Inferior parietal cortex (tissue), 1 donor: ENCODE data around the gene MYO16.

Experiments used
- DNase-seq: peaks from one replicate; pipeline ENCODE4 v3.0.0-alpha.2; 2016; ENCODE audit errors: extremely low spot score

MYO16 gene

DNA sequence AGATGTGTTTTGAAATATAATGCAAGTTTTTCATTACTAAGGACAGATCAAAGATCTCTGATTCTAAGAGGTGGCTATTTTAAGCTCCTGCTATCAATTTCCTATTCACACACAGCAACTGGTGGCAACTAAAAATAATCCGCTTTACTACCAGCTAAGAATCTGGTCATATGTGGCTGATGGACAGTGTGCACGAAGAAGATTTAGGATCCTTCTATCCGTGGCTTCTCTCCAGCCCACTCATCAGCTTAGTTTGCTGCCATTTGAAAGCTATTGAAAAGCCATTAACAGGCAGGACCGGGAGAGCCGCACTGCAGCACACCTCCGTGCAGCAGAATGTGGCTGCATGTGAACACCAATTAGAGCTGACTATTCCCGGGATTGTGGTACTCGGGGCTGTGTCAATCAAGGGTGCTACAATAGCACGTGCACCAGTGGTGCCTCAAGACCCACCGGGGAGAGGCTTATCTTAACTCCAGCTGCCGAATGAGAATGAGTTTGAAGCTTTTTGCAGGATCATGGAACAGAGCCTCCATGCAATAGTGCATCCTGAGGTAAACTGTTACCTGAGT is at the start of gene MYO16:
Gene MYO16, plus strand, starts transcription at position 431 of the 572 bp plus-strand sequence. CDS start 234 bp downstream, outside the sequence.
- no peak for DNase-seq

DNA sequence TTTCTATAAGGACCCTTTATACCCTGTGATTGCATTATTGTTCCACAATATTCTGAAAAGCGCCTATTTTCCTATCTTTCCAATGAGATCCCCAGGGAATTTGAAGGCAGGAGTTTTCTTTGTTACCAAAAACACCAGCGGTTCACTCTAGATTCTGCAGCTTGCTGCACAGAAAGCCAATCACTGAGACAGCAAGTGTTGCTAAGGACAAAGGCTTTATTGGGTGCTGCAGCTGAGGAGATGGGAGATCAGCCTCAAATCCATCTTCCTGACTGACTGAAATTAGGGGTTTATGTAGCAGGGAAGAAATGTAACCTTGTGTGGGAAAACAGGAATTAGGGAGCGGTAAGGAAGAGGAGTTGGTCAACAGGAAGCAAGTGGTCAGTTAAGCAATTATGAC is 42.6 kb upstream of the MYO16 start:
- DNase-seq = no peak

DNA sequence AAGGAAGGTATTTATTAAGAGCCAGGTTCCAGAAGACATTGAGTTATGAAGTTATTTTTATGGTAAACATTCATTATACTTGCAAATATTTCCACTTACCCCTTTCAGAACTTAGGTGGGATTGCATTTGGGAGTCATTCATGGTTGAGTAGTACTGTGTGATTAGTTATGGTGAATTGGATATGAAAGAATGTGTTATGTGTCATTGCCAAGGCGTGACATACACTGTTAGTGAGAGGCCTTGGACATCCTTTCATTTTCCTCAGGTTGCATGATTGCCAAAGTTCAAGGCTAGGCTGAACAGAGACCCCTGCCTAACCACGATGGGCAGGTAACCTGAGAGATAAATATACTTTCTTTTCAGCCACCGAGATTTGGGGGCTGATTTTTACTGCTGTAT is 40.9 kb upstream of the MYO16 start:
- no peak for DNase-seq

DNA sequence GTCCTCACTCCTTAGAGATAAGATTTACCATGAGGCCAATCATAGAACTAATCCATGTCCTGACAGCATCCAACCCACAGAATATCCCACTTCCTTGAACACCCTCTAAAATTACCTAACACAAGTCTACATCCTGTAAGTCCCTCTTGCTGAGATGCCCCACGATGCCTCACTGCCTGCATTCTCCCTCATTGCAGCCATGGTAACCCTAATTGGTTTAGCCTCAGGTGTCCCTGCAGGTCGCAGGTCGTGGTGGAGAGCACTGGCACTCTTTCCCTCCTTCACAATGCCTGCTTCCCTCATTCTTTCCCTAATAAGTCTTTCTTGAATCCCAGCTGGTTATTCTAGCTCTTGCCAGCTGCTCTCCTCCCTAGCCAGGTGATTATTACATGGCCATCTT is 35.3 kb upstream of the MYO16 start:
- DNase-seq = no peak

DNA sequence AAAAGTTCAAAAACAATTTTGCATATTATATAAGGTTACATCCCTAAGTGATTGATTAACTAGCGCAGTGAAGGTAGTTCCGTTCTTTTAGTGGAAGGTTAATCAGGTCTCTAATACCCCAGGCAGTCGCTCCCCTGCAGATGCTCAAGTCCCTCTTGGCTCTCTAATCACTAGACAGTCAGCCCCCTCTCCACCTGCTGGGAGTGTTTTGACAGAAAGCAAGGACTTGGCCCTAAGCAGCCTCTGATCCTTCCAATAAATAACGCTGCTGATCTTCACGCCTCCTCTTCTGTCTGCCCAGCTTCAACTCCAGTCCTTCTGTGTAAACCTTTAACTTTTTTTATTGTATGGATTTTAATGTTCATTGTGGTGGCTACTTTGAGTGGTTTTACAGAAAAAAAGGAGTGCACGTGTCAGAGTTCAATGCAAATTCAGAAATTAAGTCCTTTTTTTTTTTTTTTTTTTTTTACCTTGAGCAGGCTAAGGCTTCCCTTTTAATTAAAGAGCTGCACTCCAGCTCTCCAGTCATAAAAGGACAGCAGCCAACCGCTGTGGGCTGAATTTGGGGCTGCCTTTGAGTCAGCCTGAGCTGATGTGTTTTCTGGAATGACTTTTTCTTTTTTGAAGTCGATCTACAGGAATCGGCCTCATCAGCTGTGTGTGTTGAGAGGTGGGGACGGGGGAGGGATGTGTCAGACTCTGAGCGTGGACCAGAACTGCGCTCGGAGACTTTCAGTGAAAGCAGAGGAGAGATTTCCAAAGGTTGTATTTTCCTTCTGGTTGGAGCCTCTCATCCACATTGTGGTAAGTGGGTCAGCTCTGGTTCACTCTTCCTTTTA is 33.8 kb upstream of the MYO16 start:
- no peak for DNase-seq

DNA sequence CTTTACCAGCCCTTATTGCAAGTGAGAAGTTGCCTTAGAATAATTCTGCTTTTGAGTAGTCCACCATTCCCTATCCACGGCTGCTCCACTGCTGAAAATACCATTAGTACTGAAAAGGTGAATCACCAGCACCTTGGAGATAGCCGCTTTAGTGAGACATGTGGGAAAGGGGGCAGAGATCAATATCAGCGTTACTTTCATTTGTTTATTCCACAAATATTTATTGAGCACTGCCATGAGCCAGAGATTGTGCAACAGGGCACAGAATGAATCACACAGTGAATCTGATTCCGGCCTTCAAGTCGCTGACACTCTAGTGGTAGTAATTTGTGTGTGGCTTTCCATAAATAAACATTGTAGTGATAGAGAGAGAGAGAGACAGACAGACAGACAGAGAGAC is 31.5 kb upstream of the MYO16 start:
- DNase-seq = no peak

DNA sequence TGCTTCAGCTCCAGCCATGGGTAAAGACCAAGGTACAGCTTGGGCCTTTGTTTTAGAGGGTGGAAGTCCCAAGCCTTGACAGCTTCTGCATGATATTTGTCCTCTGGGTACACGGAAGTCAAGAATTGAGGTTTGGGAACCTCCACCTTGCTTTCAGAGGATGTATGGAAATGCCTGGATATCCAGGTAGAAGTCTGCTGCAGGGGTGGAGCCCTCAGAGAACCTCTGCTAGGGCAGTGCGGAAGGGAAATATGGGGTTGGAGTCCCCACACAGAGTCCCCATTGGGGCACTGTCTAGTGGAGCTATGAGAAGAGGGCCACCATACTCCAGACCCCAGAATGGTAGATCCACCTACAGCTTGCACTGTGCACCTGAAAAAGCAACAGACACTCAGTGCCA is 23.0 kb upstream of the MYO16 start:
- no peak for DNase-seq

DNA sequence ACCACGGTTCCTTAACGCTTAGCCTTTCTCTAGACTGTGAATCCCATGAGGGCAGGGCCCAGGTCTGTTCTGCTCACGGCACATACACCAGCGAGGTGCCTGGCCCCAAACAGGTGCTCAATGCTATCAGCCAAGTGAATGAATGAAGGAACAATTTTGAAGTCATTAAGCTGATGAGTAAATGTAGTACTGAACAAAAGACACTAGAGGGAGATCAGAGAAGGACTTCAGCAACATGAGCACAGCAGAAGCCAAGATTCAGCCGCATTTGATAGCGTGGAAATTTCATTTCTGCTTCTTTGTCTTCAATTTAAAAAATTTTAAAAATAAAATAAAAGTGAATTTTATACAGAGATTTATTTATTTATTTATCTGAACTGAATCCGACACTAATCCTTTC is 20.1 kb upstream of the MYO16 start:
- DNase-seq = no peak

DNA sequence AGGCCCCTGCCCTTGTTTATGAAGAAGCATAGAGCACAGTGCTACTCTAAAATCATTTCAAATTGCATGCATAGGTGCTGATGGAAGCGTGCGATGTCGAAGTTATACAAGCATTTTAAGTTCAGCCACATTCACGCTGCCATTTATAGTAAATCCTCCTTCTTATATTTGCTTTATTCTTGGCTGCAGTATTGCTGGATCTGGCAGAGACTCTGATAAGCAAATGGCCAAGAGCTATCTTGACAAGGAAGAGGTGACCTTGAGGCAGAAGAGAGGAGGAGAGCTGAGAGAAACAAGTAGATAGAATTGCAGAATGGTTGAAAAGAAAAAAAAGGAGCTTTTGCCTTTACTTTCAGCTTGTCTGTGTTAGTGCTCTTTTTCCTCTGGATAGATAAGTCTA is 18.9 kb upstream of the MYO16 start:
- DNase-seq = no peak

DNA sequence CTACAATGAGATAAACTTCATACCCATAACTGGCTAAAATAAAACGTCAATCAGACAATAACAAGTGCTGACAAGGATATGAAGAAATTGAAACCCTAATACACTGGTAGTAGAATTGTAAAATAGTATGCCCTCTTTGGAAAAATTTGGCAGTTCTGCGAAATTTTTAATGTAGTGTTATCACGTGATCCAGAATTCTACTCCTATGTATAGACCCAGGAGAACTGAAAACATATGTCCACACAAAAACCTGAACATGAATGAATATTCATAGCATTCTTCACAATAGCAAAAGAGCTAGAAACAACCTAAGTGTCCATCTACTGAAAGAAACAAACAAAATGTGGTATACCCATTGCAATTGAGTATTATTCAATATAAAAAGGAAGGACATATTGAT is 14.2 kb upstream of the MYO16 start:
- no peak for DNase-seq

DNA sequence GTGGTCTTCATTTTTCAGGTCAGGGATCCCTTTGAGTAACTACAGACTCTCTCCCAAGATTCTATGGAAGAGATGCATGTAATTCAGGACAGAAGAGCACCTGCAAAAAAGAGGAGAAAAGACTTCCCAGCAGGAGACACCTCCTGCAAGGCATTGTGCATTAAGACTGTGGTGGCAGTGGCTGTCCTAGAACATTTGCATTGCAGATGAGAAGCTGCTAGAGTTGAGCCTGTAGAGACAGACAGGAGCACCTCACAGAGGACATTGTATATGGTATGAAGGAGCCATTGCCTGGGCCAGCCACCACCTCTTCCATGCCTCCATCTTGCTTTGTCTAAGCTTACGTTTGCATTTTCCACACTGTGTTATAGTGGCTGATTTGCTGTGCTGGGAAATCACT is 11.2 kb upstream of the MYO16 start:
- no peak for DNase-seq

DNA sequence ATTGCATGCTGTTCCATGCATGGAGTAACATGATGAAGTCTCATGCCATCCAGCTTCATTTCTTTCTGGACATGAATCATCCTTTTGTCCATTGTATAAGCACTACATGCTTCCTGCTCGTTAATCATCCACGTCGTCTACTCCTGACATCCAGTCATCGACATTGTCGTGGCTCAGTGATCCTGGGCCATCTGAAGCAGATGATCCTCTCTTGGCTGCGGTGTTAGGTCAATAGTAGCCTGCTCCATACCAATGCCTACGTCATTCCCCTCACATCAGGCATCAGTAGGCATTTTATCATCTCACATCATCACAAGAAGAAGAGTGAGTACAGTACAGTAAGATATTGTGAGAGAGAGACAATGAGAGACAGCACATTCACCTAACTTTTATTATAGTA is 7.9 kb upstream of the MYO16 start:
- DNase-seq = no peak

DNA sequence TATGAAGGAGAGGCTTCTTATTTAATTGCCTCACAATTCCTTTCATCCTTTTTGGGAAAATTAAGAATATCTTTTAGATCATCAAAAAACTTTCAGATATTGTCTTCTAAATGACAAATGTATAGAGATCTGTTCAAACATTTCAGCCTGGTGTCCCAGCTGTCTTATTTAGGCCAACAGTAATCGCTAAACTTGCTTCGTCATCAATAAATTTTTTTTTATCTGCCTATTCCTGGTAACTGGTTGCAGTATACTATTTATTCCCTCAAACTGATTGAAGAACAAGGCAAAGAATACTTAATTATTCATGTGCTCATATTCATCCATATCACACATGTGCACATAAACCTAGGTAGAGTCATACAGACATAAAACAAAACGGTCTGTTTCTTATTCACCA is 5.3 kb upstream of the MYO16 start:
- no peak for DNase-seq

DNA sequence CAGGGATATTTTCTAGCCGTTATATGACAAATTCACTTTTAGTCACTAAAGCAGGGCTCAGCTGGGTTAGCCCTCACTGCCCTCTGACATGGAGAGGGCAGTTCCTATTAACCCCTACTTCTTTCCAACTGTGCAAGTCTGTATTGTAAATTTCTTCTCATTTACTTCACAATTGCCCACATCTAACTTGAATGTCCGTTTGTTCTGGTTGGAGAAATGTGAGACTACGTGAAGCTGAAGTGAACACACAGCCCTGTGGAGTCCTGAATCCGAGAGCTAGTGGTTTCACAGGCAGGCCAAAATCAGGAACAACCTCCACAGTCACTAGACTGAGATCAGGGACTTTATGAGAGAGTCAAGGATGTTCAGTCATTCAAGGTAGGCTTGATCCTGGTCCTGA is 4.4 kb upstream of the MYO16 start:
- DNase-seq = no peak

DNA sequence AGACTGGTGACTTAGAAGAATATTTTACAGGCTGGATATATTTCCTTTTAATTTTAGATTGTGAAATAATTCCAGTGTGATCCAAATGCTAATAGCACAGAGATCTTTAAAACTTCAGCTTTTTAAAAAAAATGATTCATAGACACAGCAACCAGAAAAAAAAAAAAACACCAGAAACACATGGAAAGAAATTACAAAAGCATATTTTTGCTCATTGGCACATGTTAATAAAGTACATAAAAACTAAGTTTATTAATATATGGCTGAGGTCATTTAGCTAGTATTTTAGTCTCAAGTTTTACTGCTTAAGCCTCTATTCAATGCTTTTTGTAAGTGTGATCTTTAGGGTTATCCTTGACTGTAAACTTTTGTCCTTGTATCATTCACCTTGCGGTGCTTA is 577 bp downstream of the MYO16 start:
- no peak for DNase-seq

DNA sequence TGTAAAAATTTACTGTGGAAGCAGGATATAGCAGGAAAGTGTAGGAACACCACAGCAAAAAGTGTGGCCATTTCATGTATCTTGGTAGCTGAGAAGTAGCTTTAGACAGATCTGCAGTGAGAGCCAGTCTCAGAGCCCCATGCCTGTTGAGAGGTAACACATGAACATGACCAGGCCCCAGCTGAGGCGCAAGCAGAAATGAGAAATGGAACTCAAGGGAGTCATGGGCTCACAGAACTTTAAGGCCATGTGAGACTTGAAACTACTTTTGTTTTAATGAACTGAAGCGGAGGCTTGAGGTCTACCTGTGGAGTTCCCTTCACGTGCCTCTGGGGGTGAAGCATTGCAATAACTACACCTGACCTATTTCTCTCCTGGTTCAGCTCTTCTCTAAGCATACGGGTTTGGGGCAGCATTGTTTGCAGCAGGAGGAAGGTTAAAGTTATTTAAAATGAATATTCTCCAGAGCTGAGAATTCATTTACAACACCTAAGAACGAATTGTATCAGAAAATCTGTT is 3.3 kb downstream of the MYO16 start:
- no peak for DNase-seq

DNA sequence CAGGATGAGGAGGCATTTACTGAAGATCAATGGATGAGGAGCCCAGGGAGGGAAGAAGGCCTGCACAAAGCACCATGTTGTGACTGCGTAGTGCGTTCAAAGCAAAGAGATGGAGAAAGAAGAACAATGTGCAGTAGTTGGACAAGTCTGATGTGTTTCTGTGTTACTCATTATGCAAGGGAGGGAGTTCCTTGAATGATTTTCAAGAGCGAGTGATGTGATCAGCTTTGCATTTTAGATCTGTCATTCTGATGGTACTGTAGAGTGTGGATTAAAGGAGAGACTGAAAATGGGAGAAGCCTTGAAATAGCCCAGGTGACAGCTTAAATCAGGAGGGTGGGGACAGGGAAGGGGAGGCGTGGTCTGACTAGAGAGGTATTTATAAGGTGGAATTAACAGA is 9.5 kb downstream of the MYO16 start:
- DNase-seq = no peak

DNA sequence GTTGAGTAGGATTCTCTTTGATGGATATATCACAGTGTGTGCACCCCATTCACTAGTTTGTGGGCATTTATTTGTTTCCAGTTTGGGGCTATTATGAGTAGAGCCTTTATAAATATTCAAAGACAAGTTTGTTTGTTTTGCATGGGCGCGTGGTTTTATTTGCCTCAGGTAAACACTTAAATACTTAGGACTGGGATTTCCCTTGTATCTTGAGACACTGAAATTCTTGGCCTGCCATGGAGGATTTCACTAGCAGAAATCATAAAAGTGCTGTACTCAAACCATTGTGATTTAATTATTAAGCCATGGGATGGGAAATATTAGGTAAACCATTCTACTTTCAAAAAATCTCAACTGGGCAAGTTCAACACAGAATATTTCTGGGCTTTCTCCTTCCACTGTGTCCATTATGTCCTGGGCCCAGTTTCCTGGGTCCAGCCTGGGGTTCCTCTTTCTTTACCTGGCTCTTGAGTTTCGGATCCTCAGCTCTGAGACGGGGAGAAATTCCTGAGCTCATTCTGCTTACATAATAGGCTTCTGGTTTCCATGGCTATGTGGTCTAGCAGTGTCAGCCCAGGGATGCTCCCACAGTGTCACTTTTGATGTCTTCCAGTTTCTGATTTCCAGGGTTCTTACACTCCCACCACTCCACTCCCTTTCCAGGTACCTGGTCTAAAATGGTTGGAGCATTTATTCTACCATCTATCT is 14.4 kb downstream of the MYO16 start:
- DNase-seq = no peak

DNA sequence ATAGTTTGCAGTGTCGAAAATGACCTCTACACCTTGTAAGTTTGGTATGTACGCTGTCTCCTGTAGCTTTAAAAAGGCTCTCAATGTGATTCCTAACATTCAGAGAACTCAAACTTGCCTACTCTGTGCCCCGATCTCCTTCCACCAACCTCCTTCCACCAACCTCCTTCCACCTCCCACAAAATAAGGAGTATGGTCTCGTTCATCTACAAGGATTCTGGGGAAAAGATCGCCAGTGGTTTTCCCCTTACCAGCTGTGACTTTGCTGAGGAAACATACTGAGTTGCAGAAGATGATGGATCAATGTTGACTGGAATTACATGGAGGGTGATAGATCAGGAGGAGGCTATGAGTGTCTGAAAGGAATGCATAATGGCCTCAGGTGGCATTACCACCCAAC is 16.0 kb downstream of the MYO16 start:
- no peak for DNase-seq

DNA sequence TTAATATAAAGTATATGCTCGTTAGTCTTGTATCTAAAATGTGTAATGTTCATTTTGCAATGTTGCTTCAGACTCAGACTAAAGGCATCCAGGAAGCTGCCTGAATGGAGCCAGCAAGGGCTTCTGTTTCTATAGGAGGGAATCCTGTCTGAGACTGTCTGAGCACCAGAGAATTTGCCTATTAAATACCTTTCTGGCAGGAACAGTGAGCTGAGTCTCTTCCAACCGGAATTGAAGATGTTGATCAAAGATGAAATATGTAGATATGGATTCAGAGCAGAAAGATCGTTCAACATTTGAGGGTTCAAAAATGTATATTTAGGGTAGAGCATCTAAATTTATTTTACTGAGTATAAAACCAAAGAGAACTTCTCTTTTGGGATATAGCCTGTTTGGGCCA is 20.9 kb downstream of the MYO16 start:
- DNase-seq = no peak

DNA sequence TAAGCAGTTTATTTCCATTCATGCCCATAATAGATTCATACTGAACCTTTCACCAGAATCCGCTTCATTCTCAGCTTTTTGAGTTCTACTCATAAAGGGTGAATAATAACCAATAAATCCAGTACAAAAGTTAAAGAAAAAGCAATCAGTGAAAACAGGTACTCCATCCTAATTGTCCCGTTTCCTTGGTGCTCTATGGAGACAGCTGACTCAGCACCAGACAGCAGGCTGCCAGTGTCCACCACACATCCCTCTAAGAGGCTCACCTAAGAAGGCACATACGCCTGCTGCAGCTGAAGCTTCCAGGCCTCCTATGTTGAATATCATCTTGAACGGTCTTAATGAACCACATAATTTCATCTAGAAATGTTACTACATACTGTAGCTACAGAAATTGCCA is 27.3 kb downstream of the MYO16 start:
- DNase-seq = no peak

DNA sequence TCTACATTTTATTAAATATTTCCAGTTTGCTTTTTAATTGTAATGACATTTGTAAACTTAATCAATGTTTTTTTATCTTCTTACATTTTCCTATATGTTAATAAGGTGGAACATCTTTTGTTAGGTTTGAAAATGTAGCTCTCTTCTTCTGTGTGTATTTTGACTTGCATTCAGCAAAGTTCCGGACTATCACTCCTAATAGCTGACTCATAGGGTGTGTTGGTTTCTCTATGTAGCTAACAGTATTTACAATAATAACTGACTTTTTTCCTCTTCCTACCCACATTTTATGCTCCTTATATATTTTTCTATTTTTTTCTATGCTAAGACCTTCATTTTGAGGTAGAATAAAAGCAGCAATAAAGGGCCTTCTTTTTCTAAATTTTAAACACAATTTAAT is 28.1 kb downstream of the MYO16 start:
- DNase-seq = no peak

DNA sequence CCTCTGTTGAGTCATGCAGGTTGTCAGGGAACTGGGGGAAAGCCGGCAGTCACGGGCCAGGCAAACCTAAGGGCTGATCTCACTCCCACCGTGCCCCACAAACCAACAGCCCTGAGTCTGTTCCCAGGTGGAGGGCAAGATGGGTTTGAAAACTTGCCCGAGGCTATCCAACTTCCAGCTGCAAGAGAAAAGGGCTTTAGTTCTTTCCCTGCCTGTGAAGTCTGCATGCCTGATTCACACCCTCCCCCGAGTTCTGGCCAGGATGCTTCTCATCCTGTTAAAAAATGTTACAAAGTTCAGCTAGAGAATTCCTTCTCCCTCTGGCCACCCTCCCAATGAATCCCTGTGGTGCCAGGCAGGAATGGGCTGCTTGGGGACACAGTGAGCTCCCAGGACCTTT is 33.1 kb downstream of the MYO16 start:
- no peak for DNase-seq
